ENCODE results near the gene SURF1.

DNA sequence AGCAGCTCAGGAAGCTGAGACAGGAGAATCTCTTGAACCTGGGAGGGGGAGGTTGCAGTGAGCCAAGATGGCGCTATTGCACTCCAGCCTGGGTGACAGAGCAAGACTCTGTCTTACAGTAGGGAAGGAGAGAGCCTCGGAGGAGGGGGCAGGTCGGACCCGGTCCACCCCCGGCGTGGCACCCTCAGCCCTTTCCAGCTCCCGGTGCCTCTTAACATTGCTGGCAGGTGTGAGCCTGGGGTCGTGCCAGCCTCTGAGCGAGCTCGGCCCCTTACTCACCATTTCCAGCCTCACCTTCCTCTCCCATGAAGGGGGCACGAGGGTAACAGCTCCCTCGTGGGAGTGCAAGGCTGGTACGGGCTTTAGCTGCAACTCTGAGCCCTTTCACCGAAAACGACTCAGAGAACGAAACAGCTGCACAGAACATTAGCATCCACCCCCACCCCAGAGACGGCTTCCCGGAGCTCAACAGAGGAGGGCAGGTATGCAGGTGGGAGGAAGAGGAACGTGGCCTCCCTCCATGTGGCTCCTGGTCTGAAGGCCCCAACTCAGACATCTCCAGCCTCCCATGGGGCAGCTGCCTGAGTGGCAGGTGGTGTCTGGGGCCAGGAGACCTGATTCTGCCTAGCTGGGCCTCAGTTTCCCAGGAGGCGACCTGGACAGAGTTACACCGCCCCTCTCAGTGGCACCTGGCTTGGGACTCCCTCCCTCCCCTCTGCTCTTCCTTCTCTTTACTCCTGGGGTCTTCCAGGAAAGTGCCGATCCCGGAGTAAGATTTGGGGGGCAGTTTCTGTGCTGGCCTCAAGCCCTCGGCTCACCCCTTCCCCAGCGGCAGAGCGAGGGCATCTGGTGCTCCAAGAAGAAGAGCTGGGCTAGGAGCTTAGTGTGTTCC, 52.8 kb downstream of the SURF1 start:
- TF ChIP-seq, protein P1, sequence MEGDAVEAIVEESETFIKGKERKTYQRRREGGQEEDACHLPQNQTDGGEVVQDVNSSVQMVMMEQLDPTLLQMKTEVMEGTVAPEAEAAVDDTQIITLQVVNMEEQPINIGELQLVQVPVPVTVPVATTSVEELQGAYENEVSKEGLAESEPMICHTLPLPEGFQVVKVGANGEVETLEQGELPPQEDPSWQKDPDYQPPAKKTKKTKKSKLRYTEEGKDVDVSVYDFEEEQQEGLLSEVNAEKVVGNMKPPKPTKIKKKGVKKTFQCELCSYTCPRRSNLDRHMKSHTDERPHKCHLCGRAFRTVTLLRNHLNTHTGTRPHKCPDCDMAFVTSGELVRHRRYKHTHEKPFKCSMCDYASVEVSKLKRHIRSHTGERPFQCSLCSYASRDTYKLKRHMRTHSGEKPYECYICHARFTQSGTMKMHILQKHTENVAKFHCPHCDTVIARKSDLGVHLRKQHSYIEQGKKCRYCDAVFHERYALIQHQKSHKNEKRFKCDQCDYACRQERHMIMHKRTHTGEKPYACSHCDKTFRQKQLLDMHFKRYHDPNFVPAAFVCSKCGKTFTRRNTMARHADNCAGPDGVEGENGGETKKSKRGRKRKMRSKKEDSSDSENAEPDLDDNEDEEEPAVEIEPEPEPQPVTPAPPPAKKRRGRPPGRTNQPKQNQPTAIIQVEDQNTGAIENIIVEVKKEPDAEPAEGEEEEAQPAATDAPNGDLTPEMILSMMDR (IDR thresholded peaks at IDR 0.05) = no peak
- no peak for TF ChIP-seq POLR2A (IDR thresholded peaks at IDR 0.05)
- TF ChIP-seq EP300 (IDR thresholded peaks at IDR 0.05; ENCODE audit: low read depth) = no peak
